SK-N-SH treated with all-trans-retinoic acid at 6 μM for 48 hours (cell line): Measurements from ENCODE around the gene AHRR.
"Not testable (repeated sequence)": the region's sequence is repeated elsewhere in the genome, so short reads cannot be mapped to it uniquely, and the experiment has no call there.

Experiments used
- ARNTL ChIP-seq: fragments of 450-650 bp; formaldehyde crosslinking; IDR thresholded peaks from 2 replicates; pipeline ENCODE4 v1.5.0; 2020; ENCODE audit warnings: low read depth, mild to moderate bottlenecking, moderate library complexity, borderline replicate concordance
- ESRRG ChIP-seq: fragments of 250-450 bp; sonication (Bioruptor Pico); IDR thresholded peaks from 2 replicates; pipeline ENCODE4 v1.6.1; 2021; ENCODE audit warnings: mild to moderate bottlenecking
- ISL1 ChIP-seq: fragments of 250-450 bp; sonication (Bioruptor Pico); IDR thresholded peaks from 2 replicates; pipeline ENCODE4 v2.1.2; 2022; ENCODE audit warnings: mild to moderate bottlenecking, moderate library complexity
- OSR1 ChIP-seq: fragments of 250-450 bp; sonication (Bioruptor Pico); IDR thresholded peaks from 2 replicates; pipeline ENCODE4 v1.8.0; 2022; ENCODE audit warnings: moderate library complexity, mild to moderate bottlenecking, inconsistent platforms
- PPARA ChIP-seq: fragments of 250-450 bp; sonication (Bioruptor Pico); IDR thresholded peaks from 2 replicates; pipeline ENCODE4 v1.5.0; 2020; ENCODE audit warnings: mild to moderate bottlenecking, borderline replicate concordance
- RARB ChIP-seq: fragments of 250-450 bp; sonication (Bioruptor Pico); IDR thresholded peaks from 2 replicates; pipeline ENCODE4 v1.8.0; 2021; ENCODE audit warnings: mild to moderate bottlenecking, moderate library complexity
- TCF4 ChIP-seq: fragments of 250-450 bp; sonication (Bioruptor Pico); IDR thresholded peaks from 2 replicates; pipeline ENCODE4 v1.8.0; 2021; ENCODE audit warnings: mild to moderate bottlenecking, moderate library complexity, borderline replicate concordance
- TOX ChIP-seq: fragments of 250-450 bp; sonication (Bioruptor Pico); IDR thresholded peaks from 2 replicates; pipeline ENCODE4 v1.8.0; 2021; ENCODE audit warnings: mild to moderate bottlenecking, moderate library complexity, borderline replicate concordance
- ZFP3 ChIP-seq: fragments of 250-450 bp; sonication (Bioruptor Pico); IDR thresholded peaks from 2 replicates; pipeline ENCODE4 v1.5.0; 2020; ENCODE audit warnings: mild to moderate bottlenecking, moderate library complexity
- ZNF565 ChIP-seq: fragments of 450-650 bp; formaldehyde crosslinking; conservative IDR thresholded peaks from 2 replicates; pipeline ENCODE4 v1.5.0; 2020; ENCODE audit warnings: low read depth, mild to moderate bottlenecking, moderate library complexity
- TF ChIP-seq, protein P1 (sequence below): fragments of 250-450 bp; sonication (Bioruptor Pico); IDR thresholded peaks from 2 replicates; pipeline ENCODE4 v1.8.0; 2020; ENCODE audit warnings: mild to moderate bottlenecking, moderate library complexity, borderline replicate concordance

DNA sequence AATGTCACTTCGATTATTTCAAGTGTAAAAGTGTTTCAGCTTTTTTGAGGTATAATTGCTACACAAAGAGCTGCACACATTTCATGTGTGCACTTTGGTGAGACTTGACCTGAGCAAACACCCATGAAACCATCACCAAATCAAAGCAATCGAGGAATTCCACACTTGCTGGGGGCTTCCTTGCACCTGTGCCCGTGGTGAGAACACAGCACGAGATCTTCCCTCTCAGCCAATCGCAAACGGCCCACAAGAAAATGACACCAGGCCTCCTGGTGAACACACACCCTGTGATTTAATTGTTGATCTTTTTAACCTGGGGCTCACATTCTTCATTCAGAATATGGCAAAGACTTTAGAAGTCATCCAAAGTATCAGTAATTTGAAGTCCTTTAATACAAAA is 24.1 kb upstream of the AHRR start:
- TF ChIP-seq TCF4 (CRISPR knock-in tag); ZFP3 (CRISPR knock-in tag); TOX (CRISPR knock-in tag); ESRRG (CRISPR knock-in tag); OSR1 (CRISPR knock-in tag); ARNTL (CRISPR knock-in tag); PPARA (CRISPR knock-in tag); ISL1 (CRISPR knock-in tag); ZNF565; RARB: not testable (repeated sequence)
- TF ChIP-seq, protein P1, sequence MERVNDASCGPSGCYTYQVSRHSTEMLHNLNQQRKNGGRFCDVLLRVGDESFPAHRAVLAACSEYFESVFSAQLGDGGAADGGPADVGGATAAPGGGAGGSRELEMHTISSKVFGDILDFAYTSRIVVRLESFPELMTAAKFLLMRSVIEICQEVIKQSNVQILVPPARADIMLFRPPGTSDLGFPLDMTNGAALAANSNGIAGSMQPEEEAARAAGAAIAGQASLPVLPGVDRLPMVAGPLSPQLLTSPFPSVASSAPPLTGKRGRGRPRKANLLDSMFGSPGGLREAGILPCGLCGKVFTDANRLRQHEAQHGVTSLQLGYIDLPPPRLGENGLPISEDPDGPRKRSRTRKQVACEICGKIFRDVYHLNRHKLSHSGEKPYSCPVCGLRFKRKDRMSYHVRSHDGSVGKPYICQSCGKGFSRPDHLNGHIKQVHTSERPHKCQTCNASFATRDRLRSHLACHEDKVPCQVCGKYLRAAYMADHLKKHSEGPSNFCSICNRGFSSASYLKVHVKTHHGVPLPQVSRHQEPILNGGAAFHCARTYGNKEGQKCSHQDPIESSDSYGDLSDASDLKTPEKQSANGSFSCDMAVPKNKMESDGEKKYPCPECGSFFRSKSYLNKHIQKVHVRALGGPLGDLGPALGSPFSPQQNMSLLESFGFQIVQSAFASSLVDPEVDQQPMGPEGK (CRISPR knock-in tag): not testable (repeated sequence)
